Esophagus muscularis mucosa (tissue), 4 donors: ENCODE measurements around the gene SLC25A30.

ENCODE experiments used
- EP300 ChIP-seq: sonication (generic); formaldehyde crosslinking; IDR thresholded peaks from one replicate; pipeline ENCODE4 v1.6.1; 2017; ENCODE audit warnings: antibody characterized with exemption
- POLR2A ChIP-seq: fragments of 450-650 bp; IDR thresholded peaks from one replicate; pipeline ENCODE4 v1.6.1; 2017; ENCODE audit warnings: antibody characterized with exemption, moderate library complexity, mild to moderate bottlenecking, low read depth
- POLR2AphosphoS5 ChIP-seq, 2 donors: sonication (generic); formaldehyde crosslinking; IDR thresholded peaks; one replicate each; pipeline ENCODE4 v1.6.1; 2017; ENCODE audit warnings: antibody characterized with exemption in 2 of 2
- TF ChIP-seq, protein P1 (sequence below), 3 experiments: fragments of 200-600 bp in 2 of 3; fragments of 450-650 bp in 1 of 3; sonication (generic) in 2 of 3; IDR thresholded peaks; one replicate each; pipeline ENCODE4 v1.5.1; 2017 to 2019; ENCODE audit warnings: antibody characterized with exemption in 3 of 3, mild to moderate bottlenecking in 2 of 3, moderate library complexity in 1 of 3

DNA sequence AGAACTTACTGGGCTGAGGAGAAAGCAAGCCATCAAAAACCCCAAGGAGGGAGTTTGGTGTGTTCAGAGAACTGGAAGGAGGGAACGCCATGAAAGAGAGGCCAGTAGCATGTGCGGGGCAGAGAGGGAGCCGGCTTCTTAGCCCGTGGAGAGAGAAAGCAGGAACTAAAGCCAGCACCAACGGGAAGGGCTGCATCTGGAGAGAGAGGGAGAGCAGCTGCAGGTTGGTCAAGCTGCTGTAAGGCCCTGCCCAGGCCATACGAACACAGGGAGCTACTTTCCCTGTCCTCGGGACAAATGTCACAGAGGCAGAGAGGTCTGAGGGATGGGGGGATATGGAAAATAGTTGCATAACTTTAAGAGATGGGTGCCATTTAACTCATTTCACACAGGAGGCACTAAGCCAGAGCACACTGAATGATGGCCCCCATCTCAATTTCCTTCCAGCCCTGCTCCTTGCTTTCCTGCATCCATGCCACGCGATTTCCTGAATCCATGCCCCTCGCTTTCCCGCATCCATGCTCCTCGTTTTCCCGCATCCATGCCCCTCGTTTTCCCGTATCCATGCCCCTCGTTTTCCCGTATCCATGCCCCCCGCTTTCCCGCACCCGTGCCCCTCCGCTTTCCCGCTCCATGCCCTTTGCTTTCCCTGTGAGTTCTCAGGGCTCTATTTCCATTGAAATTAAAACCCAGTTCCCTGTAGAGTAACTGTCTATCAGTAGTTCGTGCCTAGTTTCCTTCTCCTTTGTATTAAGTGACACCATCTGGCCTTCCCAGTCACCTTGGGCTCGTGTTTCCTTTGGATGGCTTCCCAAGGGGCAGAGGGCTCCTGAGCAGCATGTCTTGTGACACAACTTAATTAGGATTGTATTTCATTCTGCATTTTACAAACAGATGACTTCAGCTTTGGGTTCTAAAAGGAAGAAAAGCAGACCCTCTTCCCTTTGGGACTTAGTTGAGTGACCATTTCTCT lies 45.7 kb downstream of the SLC25A30 start:
- TF ChIP-seq POLR2A: no peak
- TF ChIP-seq, protein P1, sequence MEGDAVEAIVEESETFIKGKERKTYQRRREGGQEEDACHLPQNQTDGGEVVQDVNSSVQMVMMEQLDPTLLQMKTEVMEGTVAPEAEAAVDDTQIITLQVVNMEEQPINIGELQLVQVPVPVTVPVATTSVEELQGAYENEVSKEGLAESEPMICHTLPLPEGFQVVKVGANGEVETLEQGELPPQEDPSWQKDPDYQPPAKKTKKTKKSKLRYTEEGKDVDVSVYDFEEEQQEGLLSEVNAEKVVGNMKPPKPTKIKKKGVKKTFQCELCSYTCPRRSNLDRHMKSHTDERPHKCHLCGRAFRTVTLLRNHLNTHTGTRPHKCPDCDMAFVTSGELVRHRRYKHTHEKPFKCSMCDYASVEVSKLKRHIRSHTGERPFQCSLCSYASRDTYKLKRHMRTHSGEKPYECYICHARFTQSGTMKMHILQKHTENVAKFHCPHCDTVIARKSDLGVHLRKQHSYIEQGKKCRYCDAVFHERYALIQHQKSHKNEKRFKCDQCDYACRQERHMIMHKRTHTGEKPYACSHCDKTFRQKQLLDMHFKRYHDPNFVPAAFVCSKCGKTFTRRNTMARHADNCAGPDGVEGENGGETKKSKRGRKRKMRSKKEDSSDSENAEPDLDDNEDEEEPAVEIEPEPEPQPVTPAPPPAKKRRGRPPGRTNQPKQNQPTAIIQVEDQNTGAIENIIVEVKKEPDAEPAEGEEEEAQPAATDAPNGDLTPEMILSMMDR (IDR thresholded peaks at IDR 0.05): no peak
- no peak for TF ChIP-seq POLR2AphosphoS5 (IDR thresholded peaks at IDR 0.05)
- TF ChIP-seq EP300: no peak
